H1 (cell line): ENCODE data around the gene CAPN8. TPM values are rescaled to one million over a fixed set of nuclear protein-coding genes. Genes with fewer than 3 reads are reported as not detected.

Experiments used
- CTCF ChIA-PET: fragments of 300-600 bp; sonication (Branson Sonifier 250); formaldehyde crosslinking; loops from one replicate; lab custom pipeline; 2021; ENCODE audit not compliant: partially characterized antibody; lab: Charles Lee
- POLR2A ChIA-PET: fragments of 300-600 bp; sonication (Branson Sonifier 250); formaldehyde crosslinking; loops from one replicate; lab custom pipeline; 2021; ENCODE audit warnings: inconsistent platforms; ENCODE audit not compliant: partially characterized antibody; lab: Charles Lee
- DNase-seq, 2 experiments: peaks; one replicate each; pipeline versions ENCODE4 v3.0.0 to v3.0.0-alpha.2; 2010 to 2022; ENCODE audit warnings: low spot score in 2 of 2, low read depth in 1 of 2, mixed read lengths in 1 of 2
- FAIRE-seq: peaks from 2 replicates; lab custom pipeline; 2011; peaks lifted over from hg19 to GRCh38; lab: Jason Lieb, UNC
- H2AFZ ChIP-seq: 2 replicates; pipeline ENCODE4 v1.8.1; 2012; ENCODE audit warnings: low read length, inconsistent platforms
- H2AK5ac ChIP-seq: 2 replicates; pipeline ENCODE4 v1.6.1; 2013; ENCODE audit warnings: low read depth, low read length
- H2BK120ac ChIP-seq: replicated peaks from 2 replicates; pipeline ENCODE3; 2013; ENCODE audit warnings: low read depth, low read length, inconsistent platforms
- H2BK12ac ChIP-seq: 2 replicates; pipeline ENCODE4 v1.6.1; 2013; ENCODE audit warnings: low read depth, low read length
- H2BK15ac ChIP-seq: 2 replicates; pipeline ENCODE4 v1.6.1; 2013; ENCODE audit warnings: low read length
- H2BK20ac ChIP-seq: 2 replicates; pipeline ENCODE4 v1.6.1; 2013; ENCODE audit warnings: low read length
- H2BK5ac ChIP-seq: 2 replicates; pipeline ENCODE4 v1.6.1; 2013; ENCODE audit warnings: low read depth, low read length
- H3K14ac ChIP-seq: 2 replicates; pipeline ENCODE4 v1.6.1; 2013; ENCODE audit warnings: inconsistent platforms; ENCODE audit not compliant: insufficient read length
- H3K18ac ChIP-seq: 2 replicates; pipeline ENCODE4 v1.6.1; 2013; ENCODE audit warnings: low read length; ENCODE audit errors: extremely low read depth
- H3K23ac ChIP-seq: 2 replicates; pipeline ENCODE4 v1.6.1; 2013; ENCODE audit warnings: inconsistent platforms; ENCODE audit not compliant: insufficient read length
- H3K23me2 ChIP-seq: 2 replicates; pipeline ENCODE4 v1.6.1; 2013; ENCODE audit warnings: low read depth, low read length
- H3K27ac ChIP-seq: 2 replicates; pipeline ENCODE4 v1.6.1; 2011; ENCODE audit warnings: low read depth, low read length, inconsistent platforms
- H3K27me3 ChIP-seq, 4 experiments: replicated peaks in 1 of 4; 1 replicate in 1 of 4; 2 replicates in 3 of 4; pipeline versions ENCODE4 v1.6.1 to v1.8.1; 2011 to 2013; ENCODE audit warnings: low read length in 3 of 4, mild to moderate bottlenecking in 3 of 4, inconsistent platforms in 2 of 4, mixed read lengths in 2 of 4, moderate library complexity in 1 of 4; ENCODE audit not compliant: control insufficient read depth in 3 of 4, insufficient read depth in 3 of 4; ENCODE audit errors: extremely low read depth in 1 of 4
- H3K36me3 ChIP-seq, 4 experiments: 2 replicates each; pipeline versions ENCODE4 v1.6.1 to v1.8.1; 2011 to 2013; ENCODE audit warnings: mild to moderate bottlenecking in 4 of 4, low read length in 3 of 4, moderate library complexity in 2 of 4, control low read depth in 1 of 4, inconsistent platforms in 1 of 4; ENCODE audit not compliant: insufficient read depth in 4 of 4, control insufficient read depth in 2 of 4
- H3K4ac ChIP-seq: replicated peaks from 2 replicates; pipeline ENCODE3; 2013; ENCODE audit warnings: low read length, low read depth, mixed read lengths, inconsistent platforms; ENCODE audit not compliant: insufficient read length
- H3K4me1 ChIP-seq, 4 experiments: replicated peaks in 1 of 4; 1 replicate in 1 of 4; 2 replicates in 3 of 4; pipeline versions ENCODE4 v1.6.1 to v1.8.1; 2011 to 2013; ENCODE audit warnings: low read length in 3 of 4, inconsistent platforms in 2 of 4, mixed read lengths in 1 of 4; ENCODE audit not compliant: insufficient read depth in 4 of 4, control insufficient read depth in 3 of 4
- H3K4me2 ChIP-seq, 2 experiments: 2 replicates each; pipeline versions ENCODE4 v1.6.1 to v1.8.1; 2011 to 2013; ENCODE audit warnings: low read depth in 2 of 2, low read length in 2 of 2, control low read depth in 1 of 2, inconsistent platforms in 1 of 2, mild to moderate bottlenecking in 1 of 2; ENCODE audit not compliant: insufficient read depth in 1 of 2
- H3K4me3 ChIP-seq, 4 experiments: fragments of 200-600, 300-600 bp in 1 of 4; sonication (generic), shearing (Covaris generic), sonication (Bioruptor Twin) in 1 of 4; 2 replicates each; pipeline versions ENCODE4 v1.5.1 to v1.8.1; 2011 to 2016; ENCODE audit warnings: low read length in 4 of 4, low read depth in 3 of 4, control low read depth in 2 of 4, inconsistent platforms in 2 of 4, mild to moderate bottlenecking in 2 of 4, mixed read lengths in 1 of 4, moderate library complexity in 1 of 4; ENCODE audit not compliant: insufficient read depth in 2 of 4; ENCODE audit errors: extremely low read depth in 1 of 4
- H3K56ac ChIP-seq: replicated peaks from 2 replicates; pipeline ENCODE3; 2013; ENCODE audit warnings: low read depth, mild to moderate bottlenecking, mixed read lengths, low read length, inconsistent platforms; ENCODE audit not compliant: insufficient read length
- H3K79me1 ChIP-seq: 2 replicates; pipeline ENCODE4 v1.6.1; 2013; ENCODE audit warnings: low read depth, low read length, control low read depth
- H3K79me2 ChIP-seq, 2 experiments: 2 replicates each; pipeline versions ENCODE4 v1.6.1 to v1.8.1; 2012 to 2013; ENCODE audit warnings: low read length in 2 of 2, mild to moderate bottlenecking in 2 of 2, inconsistent platforms in 1 of 2; ENCODE audit not compliant: insufficient read depth in 2 of 2, control insufficient read depth in 1 of 2
- H3K9ac ChIP-seq, 4 experiments: replicated peaks in 1 of 4; 1 replicate in 1 of 4; 2 replicates in 3 of 4; pipeline versions ENCODE4 v1.6.1 to v1.8.1; 2011 to 2013; ENCODE audit warnings: low read depth in 3 of 4, low read length in 3 of 4, control low read depth in 2 of 4, mild to moderate bottlenecking in 2 of 4, moderate library complexity in 2 of 4, inconsistent platforms in 1 of 4; ENCODE audit errors: extremely low read depth in 1 of 4
- H3K9me3 ChIP-seq, 2 experiments: 2 replicates each; pipeline versions ENCODE4 v1.6.1 to v1.8.1; 2012 to 2013; ENCODE audit warnings: mild to moderate bottlenecking in 2 of 2, moderate library complexity in 2 of 2, control low read depth in 1 of 2, inconsistent platforms in 1 of 2, low read depth in 1 of 2, low read length in 1 of 2, mixed read lengths in 1 of 2; ENCODE audit not compliant: insufficient read depth in 2 of 2
- H4K20me1 ChIP-seq, 2 experiments: replicated peaks in 1 of 2; 2 replicates each; pipeline versions ENCODE3 to v1.8.1; 2011 to 2013; ENCODE audit warnings: inconsistent platforms in 2 of 2, low read length in 2 of 2, mild to moderate bottlenecking in 1 of 2; ENCODE audit not compliant: insufficient read depth in 2 of 2, control insufficient read depth in 1 of 2
- H4K5ac ChIP-seq: 2 replicates; pipeline ENCODE4 v1.6.1; 2013; ENCODE audit warnings: low read length, low read depth, mixed read lengths, inconsistent platforms; ENCODE audit not compliant: insufficient read length
- H4K8ac ChIP-seq: 2 replicates; pipeline ENCODE4 v1.8.0; 2013; ENCODE audit warnings: mild to moderate bottlenecking, moderate library complexity, low read length, inconsistent platforms; ENCODE audit not compliant: insufficient read depth; ENCODE audit errors: extremely low read depth
- H4K91ac ChIP-seq: replicated peaks from 2 replicates; pipeline ENCODE3; 2013; ENCODE audit warnings: low read length, mixed read lengths, inconsistent platforms; ENCODE audit not compliant: insufficient read length
- FOSL1 ChIP-seq: IDR thresholded peaks from 2 replicates; pipeline ENCODE4 v1.6.1; 2011; ENCODE audit warnings: mild to moderate bottlenecking, low read depth, low read length, moderate library complexity; ENCODE audit not compliant: insufficient read depth
- MAFK ChIP-seq: IDR thresholded peaks from 2 replicates; pipeline ENCODE4 v1.6.1; 2012; ENCODE audit warnings: low read depth, mild to moderate bottlenecking, improper control_type of control experiment, low read length
- POU5F1 ChIP-seq: IDR thresholded peaks from 2 replicates; pipeline ENCODE4 v1.6.1; 2011; ENCODE audit warnings: low read depth, mild to moderate bottlenecking, low read length, moderate library complexity
- SP2 ChIP-seq: IDR thresholded peaks from 2 replicates; pipeline ENCODE4 v1.6.1; 2012; ENCODE audit warnings: mild to moderate bottlenecking, low read length, inconsistent platforms
- WGBS, 2 experiments: shearing (Covaris generic) in 1 of 2; methylation state at CpG; one replicate each; pipeline versions ENCODE4 v1.1.6 to v1.1.7; 2013 to 2015; ENCODE audit warnings: low lambda C conversion rate in 2 of 2, mixed read lengths in 2 of 2, inconsistent platforms in 1 of 2, low coverage in 1 of 2, missing lambda C conversion rate in 1 of 2; ENCODE audit not compliant: insufficient replicate concordance in 2 of 2, insufficient coverage in 1 of 2, insufficient read length in 1 of 2; ENCODE audit errors: extremely low coverage in 1 of 2, missing lambda C conversion rate in 1 of 2; 5-methylcytosine and 5-hydroxymethylcytosine counted together
- polyA plus RNA-seq, 7 experiments: library from polyadenylated mRNA; depleted of rRNA in 3 of 7; stranded (reverse) in 5 of 7; unstranded in 2 of 7; fragments of >200 nt in 5 of 7; fragments of 200-250 nt in 2 of 7; gene quantifications; 1 replicate in 5 of 7; 2 replicates in 1 of 7; 4 replicates in 1 of 7; pipeline versions ENCODE4 v1.2.1 to v1.2.3, GENCODE V29; 2011 to 2013; ENCODE audit warnings: missing spikeins in 2 of 7, mixed read lengths in 2 of 7
- total RNA-seq: library from RNA; stranded (reverse); fragmentation: NEBNext Ultra II Directional; extraction: Animal tissue kit (Norgen Biotek cat#: 25700); gene quantifications from 2 replicates; pipeline ENCODE4 v1.2.1, GENCODE V29; 2021

Gene CAPN8
- total and polyA plus RNA-seq, 2 of the 8 experiments (the other 6 are each of a cell fraction or from before 2014, with no cell fraction given): 0.20 to 0.26 TPM

DNA sequence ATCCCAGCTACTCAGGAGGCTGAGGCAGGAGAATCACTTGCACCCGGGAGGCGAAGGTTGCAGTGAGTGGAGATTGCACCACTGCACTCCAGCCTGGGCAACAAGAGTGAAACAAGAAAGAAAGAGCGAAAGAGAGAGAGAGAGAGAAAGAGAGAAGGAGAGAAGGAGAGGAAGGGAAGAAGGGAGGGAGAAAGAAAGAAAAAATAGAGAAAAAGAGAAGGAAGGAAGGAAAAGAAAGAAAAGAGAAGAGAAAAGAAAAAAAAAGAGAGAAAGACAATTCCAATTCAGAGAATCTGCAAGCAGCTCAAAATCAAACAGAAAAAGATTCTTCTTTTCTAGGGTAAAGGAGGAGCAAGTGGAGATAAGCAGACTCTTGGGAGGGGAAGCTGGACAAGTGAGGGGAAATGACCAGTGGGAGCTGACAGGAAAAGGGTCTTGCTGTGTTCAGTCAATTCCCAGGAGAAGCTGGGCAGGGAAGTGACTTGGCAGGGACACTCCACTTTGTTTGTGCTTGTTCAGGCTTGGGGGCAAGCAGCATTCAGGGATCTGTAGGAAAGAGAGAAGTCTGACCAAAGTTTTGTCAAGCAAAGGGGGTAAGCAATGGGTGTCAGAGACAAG, 43.3 kb upstream of the CAPN8 start:
- no peak for DNase-seq
- Histone ChIP-seq H3K9me3 (no peaks in the 10 kb centered on the region), H2BK120ac (no peak overlapping the region), H3K27ac (no peak overlapping the region), H4K91ac (no peak overlapping the region), H2BK12ac (no peak overlapping the region), H3K79me2 (no peaks in the 10 kb centered on the region), H2AK5ac (no peak overlapping the region), H2BK20ac (no peak overlapping the region), H3K9ac (no peak overlapping the region), H3K4me3 (no peak overlapping the region), H4K20me1 (no peaks in the 10 kb centered on the region), H2BK15ac (no peak overlapping the region), H3K27me3 (peaks cover 0 to 24% (median 16%) of the 10 kb centered on the region in 4 experiments; a peak in 5 of 7 replicates), H3K23me2 (peaks cover 8% of the 10 kb centered on the region; the same call in 1 of the 2 replicates), H3K56ac (no peak overlapping the region), H3K79me1 (no peaks in the 10 kb centered on the region), H4K5ac (no peak overlapping the region), H2BK5ac (no peak overlapping the region), H3K18ac (no peak overlapping the region), H3K23ac (no peak overlapping the region), H3K14ac (no peak overlapping the region), H3K36me3 (no peaks in the 10 kb centered on the region), H3K4ac (no peak overlapping the region), H3K4me2 (no peak overlapping the region), H2AFZ (no peak overlapping the region; the same call in 1 of the 2 replicates), H3K4me1 (peaks cover 0 to 3% (median 0%) of the 10 kb centered on the region in 4 experiments; a peak in 2 of 7 replicates), H4K8ac (no peak overlapping the region)
- POLR2A ChIA-PET: interaction anchor here (1.0 kb wide), 1 partner anchor 137 kb away, joined by 3 read pairs; the partner anchor contains the start of gene TP53BP2
- CTCF ChIA-PET: interaction anchor here (1.1 to 5.6 kb wide), 5 partner anchors 9 to 57 kb away, joined by 3 to 62 read pairs (median 24); no protein-coding TSS in a partner anchor
- TF ChIP-seq SP2 (no peak), MAFK (no peak), FOSL1 (no peak), POU5F1 (no peak)
- no peak for FAIRE-seq
- WGBS, 2 experiments: 86% methylated on average over 2 of the region's 3 CpGs; no CpG with 5 or more reads in 1 of the 2 experiments
